OCI-LY7 (cell line): ENCODE data around the gene OXSM.

ENCODE experiments used
- CTCF ChIP-seq: fragments of 200-600 bp; sonication (generic); conservative IDR thresholded peaks from 2 replicates; pipeline ENCODE4 v1.5.1; 2014; ENCODE audit warnings: mild to moderate bottlenecking, antibody characterized with exemption, low read length, moderate library complexity, mixed read lengths
- EZH2phosphoT487 ChIP-seq: fragments of 200-600 bp; sonication (generic); IDR thresholded peaks from 2 replicates; pipeline ENCODE4 v1.6.1; 2018; ENCODE audit warnings: low read depth, borderline replicate concordance, mild to moderate bottlenecking, mixed run types, antibody characterized with exemption, low read length, moderate library complexity, mixed read lengths

GRCh38 chr3:25751725-25752124, 38.2 kb upstream of the OXSM start:
- no peak for TF ChIP-seq CTCF
- no peak for TF ChIP-seq EZH2phosphoT487
